RPMI8226 (cell line): ENCODE measurements around the gene PRR5L.
A peak's percentile ranks its signal among the peaks of the same experiment; 100 is the strongest.

Experiments used
- DNase-seq: peaks from one replicate; pipeline ENCODE4 v3.0.0-alpha.2; 2015

PRR5L gene

DNA sequence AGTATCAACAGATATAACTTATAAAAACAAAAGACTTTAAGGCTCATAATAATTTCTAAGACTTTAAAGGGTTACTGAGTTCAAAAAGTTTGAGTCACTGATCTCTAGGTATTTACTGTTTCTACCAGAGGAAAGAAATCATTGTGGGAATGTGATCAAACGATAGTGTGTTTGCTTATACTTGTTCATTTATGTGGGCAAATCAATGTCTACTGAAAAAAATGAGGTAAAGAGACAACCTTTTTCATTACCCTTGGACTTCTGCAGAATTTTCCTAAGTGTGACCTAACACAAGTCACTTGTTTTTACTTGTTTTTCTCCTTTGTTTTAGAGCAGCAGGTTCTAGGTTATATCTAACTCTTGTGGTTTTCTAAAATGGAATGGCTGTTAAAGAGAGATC lies 65.4 kb downstream of the PRR5L start:
- DNase-seq, result no peak

DNA sequence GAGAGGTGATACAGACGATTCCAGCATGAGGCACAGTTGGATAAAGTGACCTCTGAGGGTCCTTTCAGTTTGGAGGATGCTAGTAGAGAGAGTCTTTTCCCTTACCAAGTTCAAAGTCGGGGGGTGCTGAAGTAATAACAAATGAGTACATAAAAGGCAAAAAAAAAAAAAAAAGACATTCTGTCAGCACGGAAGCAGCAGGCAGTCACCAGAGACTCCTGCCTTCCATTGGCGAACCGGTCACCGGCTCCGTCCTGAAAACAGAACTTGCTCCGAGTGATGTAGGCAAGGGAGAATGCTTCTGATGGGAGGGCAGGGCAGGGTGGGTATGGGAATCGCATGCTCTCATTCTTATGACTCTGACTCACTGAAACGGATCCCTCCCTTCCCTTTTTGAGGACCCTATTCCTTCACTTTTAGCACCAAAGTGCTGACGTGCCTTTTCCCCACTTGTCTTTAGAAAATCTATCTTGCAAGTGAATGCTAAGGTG lies 65.9 kb downstream of the PRR5L start:
- no peak for DNase-seq

DNA sequence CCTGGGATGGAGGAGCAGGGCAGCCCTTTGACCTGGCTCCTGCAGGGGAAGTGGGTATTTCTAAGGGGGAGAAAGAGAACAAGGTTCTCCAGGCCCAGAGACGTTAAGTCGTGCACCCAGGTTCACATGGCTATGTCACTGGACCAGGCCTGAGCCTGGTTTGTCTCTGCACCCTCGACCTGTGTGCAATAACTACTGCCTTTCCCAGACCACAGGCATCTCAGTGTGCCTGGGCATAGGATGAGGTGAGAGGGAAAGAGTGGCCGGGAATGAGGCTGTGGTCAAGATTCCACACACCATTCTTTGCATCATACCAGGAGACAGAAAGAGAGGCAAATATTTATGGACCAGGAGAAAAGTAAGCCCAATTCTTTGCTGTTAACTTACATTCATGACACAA lies 66.8 kb downstream of the PRR5L start:
- no peak for DNase-seq

DNA sequence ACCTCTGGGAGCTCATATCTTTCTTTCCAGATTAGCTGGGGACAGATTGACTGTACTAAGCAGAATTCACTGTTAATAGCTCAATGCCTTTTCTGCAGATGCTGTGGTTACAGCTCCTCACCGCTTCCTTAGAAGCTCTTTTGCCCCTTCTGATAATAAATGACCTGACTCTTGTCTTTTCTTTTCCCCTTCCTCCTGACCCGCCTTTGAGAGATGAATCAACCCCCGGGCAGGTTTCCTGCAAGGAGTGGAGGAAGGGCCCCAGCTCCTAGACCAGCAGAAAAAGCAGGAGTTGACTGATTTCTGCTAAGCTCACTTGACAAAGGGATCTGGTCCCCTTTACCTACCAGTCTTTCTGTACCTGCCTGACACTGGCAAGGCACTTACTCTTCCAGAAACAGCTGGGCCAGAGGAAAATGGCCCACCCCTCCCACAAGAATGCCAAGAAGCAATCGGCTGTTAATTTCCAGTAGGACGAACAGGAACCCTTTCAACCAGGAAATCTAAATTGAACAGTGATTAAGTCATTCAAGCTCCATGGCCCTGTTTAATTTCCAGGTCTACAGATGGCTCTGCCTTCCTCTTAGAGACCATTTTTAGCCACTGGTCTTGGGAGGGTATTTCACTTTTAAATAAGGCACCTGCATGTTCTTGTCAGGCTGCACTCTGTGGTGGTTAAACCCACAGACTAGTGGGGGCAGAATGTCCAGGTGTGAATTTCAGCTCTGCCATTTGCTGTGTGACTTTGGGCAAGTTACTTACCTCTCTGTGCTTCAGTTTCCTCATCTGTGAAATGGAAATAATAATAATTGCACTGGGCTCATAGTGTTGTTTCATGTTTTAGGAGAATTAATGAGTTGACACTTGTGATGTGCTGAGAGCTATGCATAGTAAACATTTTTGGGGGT lies 67.5 kb downstream of the PRR5L start:
- peak; percentile 12 for DNase-seq

DNA sequence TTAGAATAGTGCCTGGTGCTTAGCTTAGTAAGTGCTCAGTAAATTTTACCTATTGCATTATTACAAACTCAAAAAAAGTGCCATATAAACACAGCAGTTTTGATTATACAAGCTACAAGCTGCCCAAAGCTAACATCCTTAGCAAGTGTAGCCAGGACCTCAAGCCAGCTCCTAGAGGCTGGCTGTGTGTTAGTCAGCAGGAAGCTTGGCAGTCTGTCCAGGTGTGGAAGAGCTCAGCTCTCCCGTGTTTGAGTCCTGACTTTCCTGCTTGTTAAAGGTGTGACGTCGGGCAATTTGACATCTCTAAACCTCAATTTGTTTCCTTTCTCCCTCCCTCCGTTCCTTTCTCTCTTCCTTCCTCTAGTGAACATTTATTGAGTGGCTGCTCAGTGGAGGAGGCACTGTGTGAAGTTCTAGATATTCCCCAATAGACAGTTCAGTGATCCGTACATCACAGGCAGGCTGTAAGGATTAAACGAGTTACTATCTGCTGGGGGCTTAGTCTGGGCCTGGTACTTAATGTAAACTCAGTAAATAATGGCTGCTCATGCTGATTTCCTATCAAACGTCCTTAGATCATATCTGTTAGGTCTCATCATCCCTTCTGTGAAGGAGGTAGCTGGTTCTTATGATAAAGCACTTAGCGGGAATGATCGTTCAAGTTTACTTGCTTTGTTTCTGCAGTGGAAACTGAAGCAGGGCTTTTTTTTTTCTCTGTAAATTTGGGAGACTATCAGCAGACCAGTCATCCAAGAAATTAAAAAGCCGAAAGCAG lies 68.7 kb downstream of the PRR5L start:
- DNase-seq, result no peak

DNA sequence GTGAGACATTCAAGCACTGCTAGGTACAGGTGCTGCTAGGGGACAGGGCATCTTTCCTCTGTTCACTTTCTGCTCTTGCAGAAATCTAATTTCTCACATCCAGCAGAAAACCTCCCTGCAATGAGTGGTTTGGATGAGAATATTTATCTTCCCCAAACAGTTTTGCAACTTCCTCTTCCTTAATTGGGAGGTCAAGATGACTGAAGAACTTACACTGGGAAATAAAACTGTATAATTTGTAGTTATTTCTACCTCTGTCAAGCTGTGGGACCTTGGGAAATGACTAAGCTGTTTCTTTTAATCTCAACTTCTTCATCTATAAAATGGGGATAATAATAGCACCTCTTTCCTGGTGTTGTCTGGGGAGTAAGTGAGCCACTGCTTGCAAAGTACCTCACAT lies 69.8 kb downstream of the PRR5L start:
- no peak for DNase-seq

DNA sequence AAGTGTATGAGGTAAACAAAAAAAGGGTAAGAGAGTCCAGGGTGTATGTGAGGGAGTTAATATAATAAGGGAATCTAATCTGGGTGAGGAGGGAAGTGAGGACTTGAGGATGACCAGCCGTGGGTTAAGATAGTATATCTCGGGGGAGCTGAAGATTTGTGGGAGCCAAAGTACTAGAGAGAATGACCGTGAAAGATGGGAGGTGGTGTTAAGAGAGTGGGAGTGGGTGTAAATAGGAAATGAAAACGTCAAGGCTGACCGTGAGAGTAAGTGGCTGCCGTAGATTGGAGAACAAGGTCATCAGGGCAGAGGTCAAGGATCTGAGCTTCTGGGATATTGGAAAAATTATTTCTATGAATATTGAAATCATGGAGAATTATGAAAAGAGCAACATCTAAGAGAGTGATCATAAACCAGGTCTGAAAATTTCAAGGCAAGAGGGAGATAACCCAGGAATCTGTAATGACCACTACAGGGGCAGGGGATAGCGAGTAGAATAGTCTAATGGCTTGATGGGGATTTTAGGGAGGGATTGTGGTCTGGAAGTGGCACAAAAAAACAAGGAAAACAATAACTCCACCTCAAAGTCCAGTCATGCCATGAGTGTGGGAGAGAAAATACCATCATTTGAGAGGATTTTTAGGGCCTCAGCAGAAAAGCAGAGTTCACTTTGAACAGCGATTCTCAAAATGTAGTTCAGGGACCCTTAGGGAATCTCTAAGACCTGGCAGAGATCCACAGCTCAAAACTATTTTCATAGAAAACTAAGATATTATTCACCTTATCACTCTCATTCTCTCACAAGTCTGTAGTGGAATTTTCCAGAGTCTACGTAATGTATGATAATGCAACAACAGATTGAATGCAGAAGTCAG lies 72.0 kb downstream of the PRR5L start:
- DNase-seq, result no peak

DNA sequence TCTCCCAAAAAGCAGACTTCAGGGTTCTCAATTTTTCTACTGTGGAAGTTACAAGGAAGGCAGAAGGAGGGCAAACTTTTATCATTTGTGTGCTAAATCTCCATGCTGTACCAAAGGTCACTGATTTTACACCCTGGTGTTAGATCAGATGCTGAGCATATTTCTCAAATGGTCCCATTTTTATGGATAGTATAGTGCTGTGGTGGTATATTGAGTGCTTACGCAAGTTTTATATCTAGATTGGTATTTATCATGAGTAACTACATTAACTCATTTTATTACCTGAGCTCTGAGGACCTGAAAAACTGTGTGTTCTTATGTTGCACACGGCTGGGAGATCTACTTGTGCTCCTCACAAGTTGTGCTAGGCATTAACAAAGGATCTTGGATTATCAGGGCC lies 75.1 kb downstream of the PRR5L start:
- DNase-seq, result no peak

DNA sequence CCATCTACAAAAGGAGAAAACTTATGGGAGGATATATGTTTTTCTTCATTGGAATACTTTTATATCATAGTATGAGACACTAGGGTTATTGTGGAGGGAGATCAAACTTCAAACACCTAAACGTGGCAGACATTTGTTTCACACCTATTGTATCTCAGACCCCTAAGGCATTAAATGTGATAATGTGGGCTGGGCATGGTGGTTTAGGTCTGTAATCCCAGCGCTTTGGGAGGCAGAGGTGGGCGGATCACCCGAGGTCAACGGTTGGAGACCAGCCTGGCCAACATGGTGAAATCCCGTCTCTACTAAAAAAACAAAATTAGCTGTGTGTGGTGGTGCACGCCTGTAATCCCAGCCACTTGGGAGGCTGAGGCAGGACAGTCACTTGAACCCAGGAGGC lies 75.5 kb downstream of the PRR5L start:
- no peak for DNase-seq

DNA sequence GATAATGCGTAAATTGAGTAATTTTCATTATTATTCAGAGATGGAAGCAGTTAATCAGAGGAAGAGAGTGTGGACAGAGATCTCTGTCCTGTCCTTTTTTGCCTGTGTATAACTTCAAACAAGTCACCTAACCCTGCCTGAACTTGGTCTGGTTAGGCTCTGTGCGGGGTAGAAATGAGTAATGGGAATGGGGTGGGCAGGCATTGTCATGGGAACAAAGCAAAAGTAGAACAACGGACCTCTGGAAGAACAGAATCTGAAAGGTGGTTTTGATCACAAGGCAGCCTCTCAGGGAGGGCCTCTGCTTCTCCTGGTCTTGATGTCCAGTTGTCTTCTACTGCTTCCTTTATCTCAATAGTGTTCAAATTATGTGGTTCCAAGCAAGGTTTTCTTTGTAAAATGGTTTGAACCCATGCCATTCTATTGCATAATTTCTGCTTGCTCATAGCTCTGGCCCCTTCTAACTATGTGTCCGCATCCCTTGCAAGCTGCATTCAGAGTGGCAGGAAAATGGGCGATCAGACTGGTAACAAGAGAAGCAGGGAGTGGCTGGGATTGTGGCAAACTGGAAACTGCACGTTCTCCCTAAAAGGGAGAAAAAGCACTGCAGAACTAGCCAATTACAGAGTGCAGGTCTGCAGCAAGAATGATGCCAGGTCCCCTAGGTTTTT lies 76.1 kb downstream of the PRR5L start:
- no peak for DNase-seq

DNA sequence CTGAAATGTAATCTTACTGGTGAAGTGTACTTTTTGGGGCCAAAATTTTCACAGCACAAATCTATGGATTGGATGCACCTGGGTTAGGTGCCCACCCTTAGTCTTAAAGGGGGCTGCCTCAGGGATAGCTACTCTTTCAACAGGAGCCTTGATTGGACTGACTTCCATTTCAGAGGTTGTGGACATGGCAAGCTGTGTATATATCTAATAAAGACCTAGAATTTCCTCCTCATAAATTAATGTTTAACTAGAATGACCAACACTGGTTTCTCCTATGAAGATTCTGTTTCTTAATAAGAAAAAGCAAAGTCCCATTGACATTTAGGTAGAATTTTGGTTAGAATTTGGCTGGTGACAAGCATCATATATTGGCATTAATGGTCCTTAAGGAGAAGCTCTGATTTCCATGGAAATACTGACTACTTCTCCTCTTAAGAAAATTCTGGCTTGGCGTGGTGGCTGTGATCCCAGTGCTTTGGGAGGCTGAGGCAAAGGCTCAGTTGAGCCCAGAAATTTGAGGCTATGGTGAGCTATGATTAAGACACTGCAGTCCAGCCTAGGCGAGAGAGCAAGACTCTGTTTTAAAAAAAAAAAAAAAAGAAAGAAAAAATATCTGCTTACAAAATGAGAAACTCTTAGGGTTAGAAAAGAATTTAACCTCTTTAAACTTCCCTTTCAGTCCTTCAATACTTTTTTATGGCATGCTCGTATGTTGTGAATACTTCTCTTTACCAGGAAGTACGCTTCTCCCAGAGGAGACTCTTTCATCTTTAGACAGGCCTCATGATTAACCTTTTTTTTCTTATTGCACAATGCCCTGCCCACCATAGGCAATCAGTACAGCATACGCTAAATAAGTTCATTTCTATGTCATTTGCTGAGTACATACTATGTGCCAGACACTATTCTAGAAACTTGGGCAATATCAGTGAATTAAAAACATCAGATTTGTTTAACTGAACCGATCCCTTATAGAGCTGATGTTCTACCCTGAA lies 77.2 kb downstream of the PRR5L start:
- DNase-seq, result no peak

DNA sequence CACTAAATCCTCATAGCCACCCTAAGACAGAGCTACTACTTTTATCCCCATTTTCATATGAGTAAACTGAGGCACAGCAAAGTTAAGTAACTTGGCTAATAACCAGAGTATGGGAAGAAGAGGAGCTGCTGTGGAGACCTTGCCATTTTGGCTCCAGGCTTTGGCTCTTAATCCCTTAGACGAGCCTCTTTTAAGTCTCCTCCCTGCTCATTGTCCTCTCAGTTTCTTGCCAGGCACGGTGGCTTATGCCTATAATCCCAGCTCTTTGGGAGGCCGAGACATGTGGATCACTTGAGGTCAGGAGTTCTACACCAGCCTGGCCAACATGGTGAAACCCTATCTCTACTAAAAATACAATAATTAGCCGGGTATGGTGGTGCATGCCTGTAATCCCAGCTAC lies 78.6 kb downstream of the PRR5L start:
- no peak for DNase-seq

DNA sequence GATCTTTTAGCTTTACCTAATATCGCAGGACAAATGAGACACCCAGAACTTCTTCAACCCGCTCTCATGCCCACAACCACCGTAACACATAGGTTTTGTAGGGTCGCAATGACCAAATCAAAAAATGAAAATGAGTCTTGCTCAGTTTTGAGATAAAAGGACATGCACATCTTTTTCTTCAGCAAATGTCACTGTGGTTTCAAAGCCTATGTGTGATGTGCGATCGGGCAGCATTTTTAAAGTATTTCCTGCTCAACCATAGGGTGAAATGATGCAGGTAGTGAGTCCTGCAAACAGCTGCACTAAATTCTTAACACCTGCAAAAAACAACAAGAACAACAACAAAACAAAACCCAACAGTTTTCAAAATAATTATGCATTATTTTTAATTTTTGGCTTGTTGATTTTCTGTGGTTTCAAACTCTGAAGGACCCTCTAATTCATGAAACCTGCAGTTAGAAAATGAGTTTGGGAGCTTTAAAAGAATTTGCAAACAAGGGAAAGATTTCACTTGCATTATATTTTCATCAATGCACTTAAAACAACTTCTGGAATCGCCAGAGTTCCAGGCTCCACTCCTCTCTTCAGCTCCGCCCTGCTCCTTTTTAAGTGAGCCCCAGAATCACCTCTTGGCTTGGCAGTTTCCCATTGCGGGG lies 79.4 kb downstream of the PRR5L start:
- peak; percentile 10 for DNase-seq

DNA sequence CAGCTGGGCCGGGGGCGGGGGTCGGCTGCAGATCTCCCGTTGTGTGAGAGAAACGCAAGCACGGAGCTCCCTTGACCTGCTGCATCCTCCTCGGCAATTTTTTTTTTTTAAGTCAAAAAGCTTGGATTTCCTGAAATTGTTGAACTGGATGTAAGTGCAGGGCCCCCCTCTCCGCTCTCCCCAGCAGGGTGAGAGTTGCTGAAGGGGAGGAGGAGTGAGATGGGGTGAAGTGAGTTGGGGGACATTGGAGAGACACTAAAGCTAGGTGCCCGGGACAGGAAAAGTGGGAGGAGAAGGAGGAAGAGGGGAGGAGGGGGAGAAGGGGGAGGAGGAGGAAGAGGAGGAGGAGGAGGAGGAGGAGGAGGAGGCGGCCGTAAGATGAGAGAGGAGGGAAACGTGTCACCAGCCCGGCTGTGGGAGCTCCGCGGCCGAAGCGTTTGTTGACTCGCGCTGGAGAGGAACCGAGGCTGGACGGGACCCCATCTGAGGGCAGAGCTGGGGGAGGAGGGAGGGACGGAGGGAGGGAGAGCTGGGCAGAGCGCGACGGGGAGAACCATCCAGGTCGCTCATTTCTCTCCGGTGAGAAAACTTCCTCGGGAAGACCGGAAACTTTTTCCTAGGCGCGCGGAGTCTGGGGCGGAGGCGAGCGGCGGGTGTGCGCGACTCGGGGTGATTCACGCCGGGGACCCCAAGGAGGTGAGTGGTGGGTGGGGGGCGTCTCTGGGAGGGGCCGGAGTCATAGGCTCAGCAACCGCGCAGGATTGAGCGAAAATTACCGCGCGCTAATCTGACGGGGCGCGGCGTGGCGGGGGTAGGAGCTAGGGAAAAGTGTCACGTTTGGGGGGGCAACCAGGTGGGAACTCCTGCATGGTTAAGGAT lies 80.2 kb downstream of the PRR5L start:
- DNase-seq, result peak; percentile 16

DNA sequence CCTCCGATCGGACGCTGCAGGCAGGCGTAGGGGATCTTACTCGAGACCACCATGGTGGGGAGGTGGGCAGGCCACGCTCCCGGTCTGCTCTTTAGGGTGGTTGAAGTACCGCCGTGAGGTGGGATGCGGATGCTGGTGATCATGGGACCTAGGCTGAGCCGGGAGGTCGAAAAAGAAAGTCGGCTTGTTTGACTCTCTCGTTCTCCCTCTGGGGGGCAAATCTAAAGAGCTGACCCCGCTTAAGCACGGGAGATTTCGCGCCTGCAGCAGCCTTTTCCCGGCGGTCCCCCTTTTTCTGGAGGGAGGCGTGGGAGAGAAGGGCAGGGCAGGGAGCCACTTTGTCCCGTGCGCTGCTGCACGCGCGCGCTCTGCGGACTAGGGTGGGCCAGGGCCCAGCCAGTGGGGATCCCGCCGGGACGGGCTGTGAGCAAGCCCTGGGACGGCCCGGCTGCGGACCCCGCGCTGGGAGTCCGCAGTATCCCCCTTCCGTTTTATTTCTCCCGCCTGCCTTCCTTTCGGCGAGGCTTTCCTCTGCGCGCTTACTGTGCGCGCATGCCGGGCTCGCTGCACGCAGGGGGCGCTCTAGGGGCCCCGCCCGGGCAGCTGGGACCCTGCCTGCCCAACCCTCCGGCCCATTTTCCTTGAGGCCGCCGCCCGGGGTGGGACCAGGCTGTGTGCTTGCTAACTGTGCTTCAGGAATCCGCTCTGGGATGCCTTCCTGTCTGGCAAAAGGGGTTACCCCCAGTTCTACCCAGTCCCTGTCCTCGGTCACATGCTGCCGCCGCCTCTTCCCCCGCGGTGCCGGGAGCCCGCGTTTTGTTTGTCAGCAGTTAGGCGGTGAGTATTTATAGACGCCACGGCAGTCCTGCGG lies 81.0 kb downstream of the PRR5L start:
- DNase-seq, result peak; percentile 85

DNA sequence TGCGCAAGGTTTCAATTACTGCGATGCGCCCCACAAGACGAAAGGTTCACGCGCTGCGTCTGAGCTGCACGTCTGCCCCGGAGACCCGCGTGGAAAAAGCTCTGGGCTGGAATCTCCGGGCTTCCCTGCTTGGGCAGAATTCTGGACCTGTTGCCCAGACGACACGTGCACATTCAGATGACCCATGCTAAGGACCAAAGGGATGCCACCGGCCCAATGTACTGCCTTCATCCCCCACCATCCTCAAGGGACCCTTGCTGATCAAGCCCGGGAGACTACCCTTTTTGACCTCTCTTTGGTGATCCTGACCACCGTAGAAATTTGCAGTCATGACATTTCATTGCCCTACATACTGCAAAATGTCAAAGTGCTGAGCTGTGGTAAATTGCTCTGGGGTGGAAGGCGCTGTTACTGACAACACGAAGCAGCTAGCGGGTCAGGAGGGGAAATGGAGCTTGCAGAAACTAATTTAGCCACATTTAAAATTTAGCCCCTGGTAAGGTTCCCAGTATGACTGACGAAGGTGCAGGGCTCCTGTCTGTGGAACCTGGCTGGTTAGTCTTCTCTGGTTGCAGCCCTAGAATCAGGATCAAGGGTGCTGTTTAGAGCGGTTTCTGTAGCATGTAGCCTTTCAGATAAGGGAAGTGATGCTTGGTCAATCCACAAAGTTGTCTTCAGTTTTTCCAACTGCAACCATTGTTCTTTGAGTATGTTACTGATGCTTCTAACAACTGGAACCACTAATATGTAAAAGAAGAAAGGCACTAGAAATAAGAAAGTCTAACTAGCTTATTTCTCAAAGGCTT lies 81.9 kb downstream of the PRR5L start:
- DNase-seq, result peak; percentile 61

DNA sequence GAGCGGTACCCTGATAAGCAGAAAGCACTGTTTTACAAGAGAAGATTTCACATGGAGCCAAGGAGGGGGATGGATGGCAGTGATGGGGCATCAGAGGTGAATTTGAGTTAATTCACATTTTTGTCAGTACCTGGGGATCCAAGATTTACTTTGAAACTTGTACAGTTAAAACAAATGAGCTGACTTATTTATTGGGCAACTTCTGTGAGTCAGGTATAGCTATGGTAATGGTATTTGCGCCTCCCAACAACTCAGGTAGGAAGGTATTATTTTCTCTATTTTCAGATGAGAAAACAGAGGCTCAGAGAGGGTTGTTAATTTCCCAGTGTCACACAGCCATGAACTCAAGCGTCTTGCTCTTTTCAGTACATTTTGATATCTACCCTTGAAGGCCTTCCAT lies 83.6 kb downstream of the PRR5L start:
- DNase-seq, result no peak
